Middle frontal gyrus (tissue), 1 donor: ENCODE measurements around the gene DDX19B.
A peak's percentile ranks its signal among the peaks of the same experiment; 100 is the strongest.
"Not testable (repeated sequence)": the region's sequence is repeated elsewhere in the genome, so short reads cannot be mapped to it uniquely, and the experiment has no call there.

Source experiments
- DNase-seq: peaks from one replicate; pipeline ENCODE4 v3.0.0-alpha.2; 2015; ENCODE audit warnings: low spot score; ENCODE audit errors: extremely low spot score

The DDX19B gene

DNA sequence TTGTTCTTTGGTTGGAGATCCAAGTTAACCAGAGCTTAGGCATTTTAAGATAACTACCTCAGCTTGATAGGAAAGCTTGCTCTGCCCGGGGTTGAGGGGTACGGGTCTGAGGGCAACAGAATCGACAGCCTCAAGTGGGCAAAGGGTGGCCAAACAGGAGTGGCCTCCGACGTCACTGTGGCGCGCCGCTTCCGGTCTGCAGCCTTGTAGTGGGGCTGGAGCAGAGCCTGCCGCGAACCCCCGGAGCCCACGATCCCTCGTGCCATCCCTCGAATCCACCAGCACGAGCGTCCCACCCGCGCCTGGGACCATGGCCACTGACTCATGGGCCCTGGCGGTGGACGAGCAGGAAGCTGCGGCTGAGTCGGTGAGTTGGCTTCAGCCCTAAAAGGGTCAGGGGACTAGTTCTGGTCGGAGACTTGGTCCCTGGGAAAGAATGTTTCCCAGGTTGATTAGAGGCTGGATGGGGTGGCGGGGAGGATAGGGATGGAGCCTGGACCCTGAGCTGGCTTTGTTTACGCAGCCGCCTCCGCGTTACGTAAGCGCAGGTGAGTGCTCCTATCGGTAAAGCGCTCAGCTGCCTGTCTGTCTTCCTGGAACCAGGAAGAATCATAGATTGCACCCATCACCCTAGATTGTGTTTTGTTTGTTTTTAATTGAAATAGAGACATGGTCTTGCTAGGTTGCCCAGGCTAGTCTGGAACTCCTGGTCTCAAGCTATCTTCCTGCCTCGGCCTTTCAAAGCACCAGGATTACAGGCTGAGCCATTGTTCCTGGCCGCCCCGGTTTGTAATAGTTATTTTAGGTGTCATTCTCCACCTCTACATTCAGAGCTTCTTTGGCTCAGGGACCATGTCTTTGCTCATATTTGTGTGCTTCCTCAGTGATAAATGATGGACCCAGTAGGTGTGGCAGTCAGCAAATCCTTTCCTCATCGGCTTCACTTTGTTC, at the start of gene DDX19B:
Gene DDX19B, plus strand, starts transcription at position 199 of the 951 bp plus-strand sequence. Its CDS starts 112 bp downstream, at position 311.
- peak; percentile 38 for DNase-seq

DNA sequence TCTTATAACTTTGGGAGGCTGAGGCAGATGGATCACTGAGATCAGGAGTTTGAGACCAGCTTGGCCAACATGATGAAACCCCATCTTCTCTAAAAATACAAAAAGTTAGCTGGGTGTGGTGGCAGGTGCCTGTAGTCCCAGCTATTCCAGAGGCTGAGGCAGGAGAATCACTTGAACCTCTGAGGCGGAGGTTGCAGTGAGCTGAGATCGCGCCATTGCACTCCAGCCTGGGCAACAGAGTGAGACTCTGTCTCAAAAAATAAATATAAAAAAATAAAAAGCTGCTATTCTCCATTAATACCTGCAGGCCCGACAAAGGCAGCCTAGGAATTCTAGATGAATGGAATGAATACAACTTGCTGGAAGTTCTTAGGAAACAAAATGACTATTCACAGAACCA, 49.3 kb upstream of the DDX19B start:
- DNase-seq, result not testable (repeated sequence)

DNA sequence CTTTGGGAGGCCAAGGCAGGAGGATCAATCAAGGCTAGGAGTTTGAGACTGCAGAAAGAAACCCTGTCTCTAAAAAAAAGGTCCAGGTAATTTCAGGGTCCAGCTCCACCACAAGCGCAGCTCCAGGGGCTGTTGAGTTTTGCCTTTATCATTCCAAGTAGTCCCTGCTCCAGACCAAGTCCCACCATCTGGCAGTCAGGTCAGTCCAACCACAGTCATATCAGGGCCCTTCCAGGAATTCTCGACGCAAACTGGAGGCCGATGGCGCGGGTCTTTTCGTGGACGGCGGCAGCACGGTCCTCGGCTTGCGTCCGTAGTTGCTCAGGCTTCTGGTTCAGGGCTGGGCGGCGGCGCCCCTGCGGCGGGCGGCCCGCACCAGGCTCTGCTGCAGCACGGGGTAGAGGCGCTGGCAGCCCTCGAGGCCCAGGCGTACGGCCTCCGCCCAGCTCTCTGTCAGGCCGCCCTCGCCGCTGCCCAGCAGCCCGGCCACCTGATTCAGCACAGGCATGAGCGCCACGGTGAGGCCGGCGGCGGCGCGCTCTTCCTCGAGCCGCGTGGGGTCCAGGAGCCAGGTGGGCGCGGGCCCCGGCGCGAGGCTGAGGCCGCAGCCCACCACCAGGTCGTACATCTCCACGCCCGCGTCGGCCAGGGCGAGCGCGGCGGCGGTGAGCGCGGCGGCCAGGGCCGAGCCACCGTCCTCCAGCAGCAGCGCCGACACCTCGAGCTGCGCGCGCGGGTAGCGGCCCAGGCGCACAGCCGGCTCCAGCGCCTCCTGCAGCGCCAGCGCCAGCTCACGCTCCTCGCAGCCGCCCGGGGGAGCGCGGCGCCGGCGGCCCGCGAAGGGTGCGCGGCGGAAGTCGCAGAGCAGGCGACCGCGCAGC, 48.0 kb upstream of the DDX19B start:
- no peak for DNase-seq

DNA sequence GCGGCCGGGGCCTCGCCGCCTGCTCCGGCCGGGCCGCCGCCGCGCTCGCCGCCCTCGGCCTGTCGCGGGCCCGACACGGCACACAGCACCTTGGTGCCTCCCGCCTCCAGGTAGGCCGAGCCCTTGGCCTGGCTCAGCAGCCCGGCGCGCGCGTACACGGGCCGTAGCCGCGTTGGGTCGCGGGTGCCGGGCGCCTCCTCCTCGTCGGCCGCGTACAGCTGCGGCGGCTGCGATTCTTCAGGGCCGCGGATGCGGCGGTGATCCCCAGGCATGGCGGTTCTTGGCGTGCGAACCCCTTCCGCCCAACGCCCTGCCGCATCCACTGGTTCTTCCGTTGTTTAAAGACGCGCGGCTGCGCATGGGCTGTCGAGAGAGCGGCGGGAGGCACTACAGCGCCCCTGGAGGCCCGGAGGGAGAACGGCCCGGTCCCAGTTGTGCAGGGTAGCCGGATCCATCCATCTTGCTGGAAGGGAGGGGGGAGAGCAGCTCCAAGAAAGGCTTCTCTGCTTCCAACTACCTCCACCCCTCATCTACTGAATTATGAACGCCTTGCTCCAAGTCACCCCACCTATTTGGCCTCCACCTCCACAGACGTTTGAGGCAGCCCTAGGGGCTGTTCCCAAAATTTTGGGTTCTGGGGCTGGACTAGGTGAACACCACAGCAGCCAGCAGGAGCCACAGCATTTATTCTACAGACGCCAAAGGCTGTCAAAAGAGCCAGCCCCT, 47.2 kb upstream of the DDX19B start, which contains the start of gene EXOSC6:
Gene EXOSC6, minus strand, starts transcription at position 312 of the 726 bp plus-strand sequence. Its CDS starts 40 bp downstream, at position 272.
- DNase-seq, result peak; percentile 83

DNA sequence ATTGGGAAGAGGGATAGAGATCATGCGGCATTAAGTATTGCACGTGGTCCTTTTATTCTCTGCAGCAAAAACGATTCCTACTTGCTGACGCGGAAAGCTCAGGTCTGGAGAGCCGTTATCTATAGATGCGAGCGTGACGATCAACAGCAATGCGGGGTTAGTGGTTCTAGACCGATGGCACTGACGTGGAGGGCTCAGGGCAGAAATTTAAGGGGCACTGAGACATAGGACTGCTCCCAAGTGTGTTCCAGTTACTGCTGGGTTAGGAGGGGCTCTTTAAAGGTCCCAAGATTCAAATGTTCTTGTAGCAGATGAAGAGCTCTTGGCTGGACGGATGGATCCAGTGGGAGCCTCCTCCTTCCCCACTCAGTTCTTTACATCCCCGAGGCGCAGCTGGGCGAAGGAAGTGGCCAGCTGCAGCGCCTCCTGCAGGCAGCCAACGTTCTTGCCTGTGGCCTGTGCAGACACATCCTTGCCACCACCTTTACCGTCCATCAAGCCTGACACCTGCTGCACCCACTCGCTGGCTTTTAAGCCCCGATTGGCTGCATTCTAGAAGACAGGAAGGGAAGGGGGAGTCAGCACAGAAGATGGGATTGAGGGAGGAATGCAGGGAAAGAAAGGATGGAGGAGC, 46.5 kb upstream of the DDX19B start:
- DNase-seq, result no peak

DNA sequence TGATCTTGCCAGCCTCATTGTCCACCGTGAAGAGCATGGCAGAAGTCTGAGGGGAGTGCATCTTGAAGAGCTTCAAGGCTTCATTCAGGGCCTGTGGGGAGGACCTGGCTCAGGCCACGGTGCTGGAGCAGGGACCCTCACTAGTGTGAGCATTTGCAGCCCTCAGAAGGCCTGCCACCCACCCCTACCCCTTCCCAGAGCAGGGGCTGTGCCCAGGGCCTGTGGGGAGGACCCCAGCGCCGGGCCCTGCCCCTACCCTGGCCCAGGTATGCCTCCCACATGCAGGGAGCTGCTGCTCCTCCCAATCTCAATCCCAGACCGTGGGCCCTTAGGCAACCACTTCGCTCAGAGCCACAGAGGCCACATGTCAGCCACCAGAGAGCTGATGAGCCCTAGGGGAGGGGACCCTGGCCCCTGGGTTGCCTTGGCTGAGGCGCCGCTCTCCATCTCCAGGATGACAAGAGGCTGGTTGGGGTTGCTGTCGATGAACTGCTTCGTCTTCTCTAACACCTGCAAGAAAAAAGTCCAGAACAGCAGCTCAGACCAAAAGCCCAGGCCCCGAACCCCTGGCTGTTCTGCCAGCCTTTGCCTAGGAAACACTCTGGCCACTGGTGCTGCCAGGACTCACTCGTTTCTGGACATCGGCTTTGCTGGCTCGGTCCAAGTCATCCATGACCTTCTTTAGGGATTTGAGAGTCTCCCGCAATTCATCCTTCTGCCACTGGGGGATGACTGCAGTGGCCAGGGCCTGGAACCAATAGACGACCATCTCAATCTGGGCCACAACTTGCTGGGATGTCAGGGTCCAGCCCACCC, 45.5 kb upstream of the DDX19B start:
- DNase-seq, result no peak

DNA sequence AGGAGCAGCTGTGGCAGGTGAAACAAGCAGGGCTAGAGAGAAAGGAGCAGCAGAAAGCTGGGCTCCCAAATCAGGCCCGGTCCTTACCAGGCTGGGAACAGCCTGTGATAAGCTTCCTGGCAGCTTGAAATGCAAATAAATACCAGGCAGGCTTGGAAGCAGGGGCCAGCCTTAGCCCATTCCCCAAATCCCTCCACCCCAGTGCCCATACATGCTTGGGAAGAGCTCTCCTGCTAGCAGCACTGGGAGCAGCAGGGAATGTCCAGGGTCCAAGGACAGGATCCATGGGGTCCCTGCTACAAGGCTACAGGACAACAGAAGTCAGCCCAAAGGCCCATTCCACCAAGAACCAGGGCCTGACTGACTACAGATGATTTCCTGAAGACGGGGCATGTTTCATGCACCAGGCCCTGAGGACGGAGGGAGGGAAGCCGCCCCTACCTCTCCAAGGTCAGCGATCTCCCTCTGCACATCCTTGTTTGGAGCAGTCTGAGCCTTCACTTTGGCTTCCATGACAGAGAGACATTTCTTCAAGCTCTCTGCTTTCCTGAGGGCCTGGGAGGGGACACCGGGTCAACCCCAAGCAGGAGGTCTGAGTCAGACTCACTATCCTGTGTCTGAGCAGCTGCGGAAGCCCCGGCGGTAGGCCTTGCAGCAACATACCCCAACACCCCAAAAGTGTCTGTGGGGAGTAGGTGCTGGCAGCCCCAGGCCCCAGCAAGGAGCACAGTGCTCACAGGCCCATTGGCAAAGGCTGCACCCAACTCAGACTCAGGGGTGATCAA, 44.6 kb upstream of the DDX19B start:
- no peak for DNase-seq

DNA sequence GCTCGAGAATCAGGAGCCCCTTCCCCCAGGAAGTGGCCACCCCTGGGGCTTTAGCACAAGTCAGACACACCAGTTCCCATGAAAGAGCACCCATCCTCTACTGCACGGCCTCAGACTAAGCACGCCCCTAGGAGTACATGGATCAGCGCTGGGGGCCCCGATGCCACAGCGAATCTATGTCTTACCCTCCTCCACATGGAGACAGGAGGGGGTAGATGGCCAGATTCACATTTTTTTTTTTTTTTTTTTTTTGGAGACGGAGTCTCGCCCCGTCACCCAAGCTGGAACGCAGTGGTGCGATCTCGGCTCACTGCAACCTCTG, 44.1 kb upstream of the DDX19B start:
- DNase-seq, result no peak

DNA sequence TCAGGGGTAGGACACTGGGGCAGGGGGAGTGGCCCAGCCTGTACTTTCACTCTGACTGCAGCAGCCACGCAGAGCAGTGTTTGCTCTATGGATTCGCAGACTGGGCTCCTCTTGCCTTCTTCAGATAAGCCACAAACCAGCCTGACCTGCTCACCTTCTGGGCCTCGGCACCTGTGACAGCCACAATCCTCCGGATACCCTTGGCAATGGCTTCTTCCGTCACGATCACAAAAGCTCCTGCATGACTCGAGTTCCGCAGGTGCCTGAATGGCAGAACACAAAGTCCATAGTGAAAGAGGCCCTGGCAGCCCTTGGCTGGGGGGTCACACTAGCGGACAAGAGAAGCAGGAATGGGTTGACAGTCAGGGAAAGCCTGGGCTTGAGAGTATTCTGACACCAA, 43.4 kb upstream of the DDX19B start:
- no peak for DNase-seq

DNA sequence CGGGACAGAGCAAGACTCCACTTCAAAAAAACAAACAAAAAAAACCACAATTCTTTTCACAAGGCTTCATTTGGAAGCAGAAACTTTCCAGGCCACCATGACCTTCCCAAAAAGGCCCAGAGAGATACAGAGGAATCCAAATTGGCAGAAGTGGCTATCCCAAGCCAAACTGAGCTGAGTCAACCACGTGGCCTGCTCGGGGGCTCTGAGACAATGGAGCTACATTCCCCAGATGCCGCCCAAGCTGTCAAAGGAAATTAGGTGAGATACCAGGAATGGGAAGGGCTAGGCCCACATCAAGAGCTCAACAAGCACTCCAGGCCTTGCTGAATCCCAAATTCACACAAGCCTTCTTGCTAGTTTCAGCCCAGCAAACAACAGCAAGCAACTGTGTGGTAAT, 41.6 kb upstream of the DDX19B start:
- DNase-seq, result no peak

DNA sequence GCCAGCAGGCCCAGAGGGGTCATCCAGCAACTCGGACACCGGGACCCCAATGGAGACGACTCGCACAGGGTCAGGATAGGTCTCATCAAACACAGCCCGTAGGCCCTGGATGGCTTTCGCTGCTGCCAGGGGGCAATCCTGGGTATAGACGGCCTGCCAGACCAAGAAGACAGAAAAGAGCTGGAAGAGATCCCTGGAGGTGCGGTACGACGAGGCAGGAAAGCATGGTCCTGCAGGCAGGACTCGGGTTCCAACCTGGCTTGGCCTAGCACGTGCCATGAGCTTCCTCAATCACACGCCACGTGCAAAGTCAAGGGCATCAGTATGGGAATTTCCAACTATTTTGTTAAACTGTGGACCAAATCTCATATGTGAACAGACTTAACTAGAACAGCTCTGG, 40.9 kb upstream of the DDX19B start:
- DNase-seq, result no peak

DNA sequence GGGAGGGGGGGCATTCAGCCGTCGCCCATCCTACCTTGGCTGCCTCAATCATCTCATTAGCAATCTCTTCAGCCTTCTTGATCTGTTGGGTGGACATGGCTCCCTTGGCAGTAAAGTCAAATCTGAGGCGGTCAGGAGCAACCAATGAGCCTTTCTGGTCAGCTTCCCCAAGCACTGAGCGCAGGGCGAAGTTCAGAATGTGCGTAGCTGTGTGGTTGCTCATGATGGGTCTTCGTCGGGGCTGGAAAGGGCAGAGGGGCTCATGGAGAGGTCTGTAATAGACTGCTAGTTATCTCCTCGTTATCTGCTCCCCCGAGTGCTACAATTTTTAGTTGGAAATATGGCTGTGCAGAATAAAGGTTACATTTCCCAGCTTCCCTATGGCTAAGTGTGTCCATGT, 40.0 kb upstream of the DDX19B start:
- DNase-seq, result no peak

DNA sequence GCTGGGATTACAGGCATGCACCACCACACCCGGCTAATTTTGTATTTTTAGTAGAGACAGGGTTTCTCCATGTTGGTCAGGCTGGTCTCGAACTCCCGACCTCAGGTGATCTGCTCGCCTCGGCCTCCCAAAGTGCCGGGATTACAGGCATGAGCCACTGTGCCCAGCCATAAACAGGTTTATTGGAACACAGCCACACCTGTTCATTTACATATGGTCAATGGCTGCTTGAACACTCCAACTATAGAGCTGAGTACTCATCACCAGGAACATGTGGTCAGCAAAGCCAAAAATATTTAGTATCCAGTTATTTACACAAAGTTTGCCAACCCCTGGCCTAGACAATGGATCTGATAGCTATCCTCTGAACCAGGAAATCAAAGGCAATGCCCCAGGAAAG, 39.1 kb upstream of the DDX19B start:
- not testable (repeated sequence) for DNase-seq

DNA sequence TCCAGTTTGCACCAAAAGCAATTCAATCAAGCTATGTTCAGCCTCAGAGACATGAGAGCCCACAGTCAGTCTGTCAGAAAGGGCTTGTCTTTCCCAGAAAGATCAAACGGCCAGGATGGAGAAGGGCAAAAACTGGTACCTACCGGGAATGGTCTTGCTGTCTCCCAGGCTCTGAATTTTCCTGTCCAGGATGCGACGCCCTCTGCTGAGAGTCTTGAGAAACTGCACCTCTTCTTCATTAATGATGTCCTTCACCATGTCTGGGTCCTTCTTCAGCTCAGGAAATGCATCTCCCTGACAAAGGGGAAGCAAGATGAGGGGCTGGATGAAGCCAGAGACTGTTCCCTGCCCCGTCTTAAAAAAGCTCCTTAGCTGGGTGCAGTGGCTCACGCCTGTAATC, 31.5 kb upstream of the DDX19B start:
- DNase-seq, result no peak

DNA sequence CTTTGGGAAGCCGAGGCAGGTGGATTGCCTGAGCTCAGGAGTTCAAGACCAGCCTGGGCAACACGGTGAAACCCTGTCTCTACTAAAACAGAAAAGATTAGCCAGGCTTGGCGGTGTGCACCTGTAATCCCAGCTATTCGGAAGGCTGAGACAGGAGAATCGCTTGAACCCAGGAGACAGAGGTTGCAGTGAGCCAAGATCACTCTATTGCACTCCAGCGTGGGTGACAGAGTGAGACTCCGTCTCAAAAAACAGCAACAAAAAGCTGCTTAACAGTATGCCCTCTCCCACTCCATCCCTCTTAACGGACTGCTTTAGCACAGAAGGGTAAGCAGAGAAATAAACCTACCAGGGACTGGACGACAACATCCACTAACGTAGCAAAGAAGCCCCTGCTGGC, 31.1 kb upstream of the DDX19B start:
- not testable (repeated sequence) for DNase-seq

DNA sequence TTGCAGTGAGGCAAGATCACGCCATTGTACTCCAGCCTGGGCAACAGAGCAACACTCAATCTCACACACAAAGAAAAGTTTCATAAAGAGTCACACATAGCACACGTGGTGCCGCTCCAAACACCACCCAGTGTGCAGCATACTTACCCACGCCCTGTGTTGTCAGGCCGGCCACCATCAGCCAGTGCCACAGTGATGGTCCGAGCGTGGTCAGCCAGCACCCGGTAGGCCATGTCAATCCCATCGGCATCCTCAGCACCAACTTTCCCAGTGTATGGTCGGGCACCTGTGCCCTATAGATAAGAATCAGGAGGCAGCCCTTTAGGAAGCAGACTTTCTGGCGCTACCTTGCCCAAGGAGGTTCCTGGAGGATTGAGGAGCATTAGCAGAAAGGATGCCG, 29.5 kb upstream of the DDX19B start:
- DNase-seq, result no peak

DNA sequence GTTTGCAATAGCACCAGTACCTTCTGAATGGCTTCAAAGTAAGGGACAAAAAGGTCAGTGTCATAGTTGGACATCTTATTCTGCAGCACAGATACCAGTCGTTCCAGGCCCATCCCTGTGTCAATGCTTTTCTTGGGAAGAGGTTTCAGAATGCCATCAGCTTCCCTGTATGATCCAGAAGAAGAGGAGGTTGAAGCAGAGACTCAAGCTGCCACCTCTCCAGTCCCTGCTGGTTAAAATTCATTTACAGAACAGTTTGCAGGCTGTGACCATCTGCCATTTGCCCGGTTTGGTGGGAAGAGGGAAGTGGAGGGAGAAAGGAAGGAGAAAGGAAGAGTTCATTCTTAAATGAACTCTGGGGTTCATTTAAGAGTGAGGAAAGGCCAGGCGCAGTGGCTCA, 28.8 kb upstream of the DDX19B start:
- no peak for DNase-seq

DNA sequence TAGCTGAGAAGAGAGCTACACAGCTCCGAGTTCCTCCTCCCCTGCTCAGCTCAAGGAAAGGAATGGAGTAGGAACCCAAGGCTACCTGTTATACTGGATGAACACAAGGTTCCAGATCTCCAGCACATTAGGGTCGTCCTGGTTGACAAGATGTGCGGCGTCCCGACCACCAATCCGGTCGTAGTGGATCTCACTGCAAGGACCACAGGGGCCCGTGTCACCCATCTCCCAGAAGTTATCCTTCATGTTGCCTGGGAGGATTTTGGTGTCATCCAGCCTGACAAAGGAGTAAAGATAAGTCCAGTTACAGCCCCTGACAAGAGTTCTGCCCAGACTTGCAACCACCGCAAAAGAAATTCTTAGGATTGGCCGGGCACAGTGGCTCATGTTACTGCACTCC, 27.3 kb upstream of the DDX19B start:
- no peak for DNase-seq

DNA sequence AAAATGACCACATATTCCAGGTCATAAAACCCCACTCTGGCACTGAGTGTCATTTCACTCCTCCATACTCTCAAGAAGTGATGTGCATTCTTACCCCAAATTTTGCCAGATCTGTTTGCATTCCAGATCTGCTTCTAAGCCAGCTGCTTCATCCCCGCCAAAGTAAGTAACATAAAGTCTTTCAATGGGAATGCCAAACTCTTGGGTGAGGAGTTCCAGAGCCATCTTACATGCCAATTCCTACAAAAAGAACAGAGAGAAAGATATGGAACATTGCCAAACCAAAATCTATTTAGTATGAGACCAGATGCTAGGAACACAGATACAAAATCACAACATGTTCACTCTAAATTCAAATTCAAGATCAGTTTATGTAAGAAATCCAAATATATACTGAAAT, 22.6 kb upstream of the DDX19B start:
- DNase-seq, result no peak
